DMS153 treated with DMSO at 0.1 percent for 48 hours (cell line): ENCODE measurements around the gene RCOR1.

ENCODE experiments used
- DNase-seq: peaks from one replicate; lab custom pipeline; 2025; ENCODE audit not compliant: unreplicated experiment; lab: John Stamatoyannopoulos, UW

RCOR1 gene

GRCh38 chr14:102708494-102708893 is 116.0 kb downstream of the RCOR1 start:
- no peak for DNase-seq

GRCh38 chr14:102711207-102711606 is 118.8 kb downstream of the RCOR1 start:
- no peak for DNase-seq

GRCh38 chr14:102711946-102712345 is 119.5 kb downstream of the RCOR1 start:
- no peak for DNase-seq

- no peak for DNase-seq
Measured at GRCh38 chr14:102717276-102717675, 124.8 kb downstream of the RCOR1 start.

- no peak for DNase-seq
Measured at GRCh38 chr14:102722646-102723045, 130.2 kb downstream of the RCOR1 start.

GRCh38 chr14:102723650-102724049 is 131.2 kb downstream of the RCOR1 start:
- DNase-seq: no peak

GRCh38 chr14:102726191-102726949 is 133.9 kb downstream of the RCOR1 start:
- DNase-seq: no peak

- DNase-seq: no peak
Measured at GRCh38 chr14:102727336-102728095, 135.1 kb downstream of the RCOR1 start.

GRCh38 chr14:102728501-102728900 is 136.1 kb downstream of the RCOR1 start:
- DNase-seq: no peak

GRCh38 chr14:102729268-102729667 is 136.8 kb downstream of the RCOR1 start:
- DNase-seq: no peak

- no peak for DNase-seq
Measured at GRCh38 chr14:102729825-102730224, 137.4 kb downstream of the RCOR1 start.

GRCh38 chr14:102731101-102731870 is 138.8 kb downstream of the RCOR1 start:
- DNase-seq: no peak

- no peak for DNase-seq
Measured at GRCh38 chr14:102731871-102732800, 139.7 kb downstream of the RCOR1 start.

GRCh38 chr14:102732924-102733323 is 140.5 kb downstream of the RCOR1 start:
- DNase-seq: no peak

- no peak for DNase-seq
Measured at GRCh38 chr14:102733326-102733725, 140.9 kb downstream of the RCOR1 start.

- no peak for DNase-seq
Measured at GRCh38 chr14:102734436-102734835, 142.0 kb downstream of the RCOR1 start.

- no peak for DNase-seq
Measured at GRCh38 chr14:102736956-102737355, 144.5 kb downstream of the RCOR1 start.

GRCh38 chr14:102737402-102738372 is 145.2 kb downstream of the RCOR1 start:
- no peak for DNase-seq
